Fibroblast of lung (primary cell): ENCODE results near the gene SDHA. TPM values are rescaled to one million over a fixed set of nuclear protein-coding genes. Genes with fewer than 3 reads are reported as not detected.

ENCODE experiments used
- DNase-seq, 2 donors: peaks; one replicate each; pipeline versions ENCODE4 v3.0.0 to v3.0.0-alpha.2; 2010; ENCODE audit warnings: low read depth in 2 of 2
- H2AFZ ChIP-seq: 2 replicates; pipeline ENCODE4 v1.5.1; 2012; ENCODE audit warnings: low read length, control low read depth, inconsistent platforms
- H3K27ac ChIP-seq: 2 replicates; pipeline ENCODE4 v1.5.1; 2011; ENCODE audit warnings: low read length, control low read depth; ENCODE audit not compliant: insufficient read depth
- H3K27me3 ChIP-seq: 2 replicates; pipeline ENCODE4 v1.5.1; 2011; ENCODE audit warnings: mild to moderate bottlenecking, low read length; ENCODE audit not compliant: control insufficient read depth, insufficient read depth
- H3K36me3 ChIP-seq: 2 replicates; pipeline ENCODE4 v1.5.1; 2011; ENCODE audit warnings: low read length; ENCODE audit not compliant: control insufficient read depth, insufficient read depth
- H3K4me1 ChIP-seq: 2 replicates; pipeline ENCODE4 v1.5.1; 2011; ENCODE audit warnings: low read length; ENCODE audit not compliant: control insufficient read depth, insufficient read depth; ENCODE audit errors: extremely low read depth
- H3K4me2 ChIP-seq: 2 replicates; pipeline ENCODE4 v1.5.1; 2011; ENCODE audit warnings: low read length, control low read depth; ENCODE audit not compliant: insufficient read depth; ENCODE audit errors: extremely low read depth
- H3K4me3 ChIP-seq, 4 experiments: fragments of 200-600 bp in 1 of 4; sonication (generic) in 1 of 4; replicated peaks in 1 of 4; 2 replicates each; pipeline ENCODE4 v1.5.1; 2011 to 2016; ENCODE audit warnings: low read length in 4 of 4, low read depth in 3 of 4, mild to moderate bottlenecking in 3 of 4, control low read depth in 2 of 4, inconsistent platforms in 1 of 4, mixed read lengths in 1 of 4; ENCODE audit not compliant: insufficient read depth in 1 of 4; ENCODE audit errors: control extremely low read depth in 1 of 4
- H3K79me2 ChIP-seq: 2 replicates; pipeline ENCODE4 v1.5.1; 2012; ENCODE audit warnings: mild to moderate bottlenecking, low read length, inconsistent platforms; ENCODE audit not compliant: control insufficient read depth, insufficient read depth
- H3K9ac ChIP-seq: 2 replicates; pipeline ENCODE4 v1.5.1; 2011; ENCODE audit warnings: mild to moderate bottlenecking, low read length, control low read depth; ENCODE audit not compliant: insufficient read depth
- H3K9me3 ChIP-seq: 2 replicates; pipeline ENCODE4 v1.5.1; 2012; ENCODE audit warnings: low read depth, low read length; ENCODE audit not compliant: control insufficient read depth, insufficient read depth
- H4K20me1 ChIP-seq: 2 replicates; pipeline ENCODE4 v1.5.1; 2011; ENCODE audit warnings: low read length; ENCODE audit not compliant: control insufficient read depth, insufficient read depth; ENCODE audit errors: extremely low read depth
- EZH2 ChIP-seq: IDR thresholded peaks from 2 replicates; pipeline ENCODE4 v1.5.1; 2012; ENCODE audit warnings: low read length, control low read depth, mild to moderate bottlenecking; ENCODE audit errors: missing control alignments
- polyA plus RNA-seq, 2 donors: library from polyadenylated mRNA; depleted of rRNA in 1 of 2; stranded (reverse) in 1 of 2; unstranded in 1 of 2; fragments of >200 nt; gene quantifications; 2 replicates each; pipeline ENCODE4 v1.2.1, GENCODE V29; 2011 to 2012; ENCODE audit warnings: missing spikeins in 1 of 2
- total RNA-seq: library from RNA; depleted of rRNA; stranded (reverse); fragments of >200 nt; gene quantifications from 2 replicates; pipeline ENCODE4 v1.2.1, GENCODE V29; 2014
- TF ChIP-seq, protein P1 (sequence below), 2 donors: IDR thresholded peaks in 1 of 2; conservative IDR thresholded peaks in 1 of 2; 1 replicate in 1 of 2; 2 replicates in 1 of 2; pipeline ENCODE4 v1.5.1; 2011 to 2012; ENCODE audit warnings: low read length in 2 of 2, control low read depth in 1 of 2, inconsistent platforms in 1 of 2, low read depth in 1 of 2, mild to moderate bottlenecking in 1 of 2

Gene SDHA
- total and polyA plus RNA-seq, 2 donors (not counting 1 experiment from before 2014, with no cell fraction given): 89.6 to 150 TPM

DNA sequence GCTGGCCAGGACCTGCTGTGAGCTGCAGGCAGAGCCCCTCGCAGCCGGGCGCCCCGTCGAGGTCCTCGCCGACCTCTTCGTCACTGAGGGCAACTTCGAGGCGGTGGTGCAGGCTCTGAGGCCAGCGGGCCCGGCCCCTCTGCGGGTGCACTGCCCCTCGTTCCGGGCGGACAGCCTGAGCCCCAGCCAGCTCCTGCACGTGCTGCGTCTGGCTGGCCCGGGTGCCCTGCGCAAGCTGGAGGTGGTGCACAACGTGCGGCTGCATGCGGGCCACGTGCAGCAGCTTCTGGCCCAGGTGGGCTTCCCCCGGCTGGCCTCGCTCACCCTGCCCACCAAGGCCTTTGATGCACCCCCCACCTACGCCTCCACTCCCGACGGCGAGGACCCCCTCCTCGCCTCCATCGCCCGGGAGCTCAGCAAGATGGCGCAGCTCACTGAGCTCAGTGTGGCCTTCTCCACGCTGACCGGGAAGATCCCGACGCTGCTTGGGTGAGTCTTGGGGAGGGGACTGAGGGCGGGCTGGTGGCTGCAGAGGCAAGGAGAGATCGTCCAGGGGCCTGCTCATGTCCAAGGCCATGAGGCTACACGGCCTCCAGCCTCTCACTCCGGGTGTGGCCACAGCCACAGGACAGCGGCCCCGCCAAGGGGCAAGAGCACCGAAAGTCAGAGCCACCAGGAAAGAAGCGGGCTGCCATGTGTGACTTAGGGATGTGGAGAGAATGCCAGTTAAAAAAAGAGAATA is 26.0 kb upstream of the SDHA start:
- H3K79me2 ChIP-seq: no peaks in the 10 kb centered on the region
- no peak for TF ChIP-seq EZH2
- TF ChIP-seq, protein P1, sequence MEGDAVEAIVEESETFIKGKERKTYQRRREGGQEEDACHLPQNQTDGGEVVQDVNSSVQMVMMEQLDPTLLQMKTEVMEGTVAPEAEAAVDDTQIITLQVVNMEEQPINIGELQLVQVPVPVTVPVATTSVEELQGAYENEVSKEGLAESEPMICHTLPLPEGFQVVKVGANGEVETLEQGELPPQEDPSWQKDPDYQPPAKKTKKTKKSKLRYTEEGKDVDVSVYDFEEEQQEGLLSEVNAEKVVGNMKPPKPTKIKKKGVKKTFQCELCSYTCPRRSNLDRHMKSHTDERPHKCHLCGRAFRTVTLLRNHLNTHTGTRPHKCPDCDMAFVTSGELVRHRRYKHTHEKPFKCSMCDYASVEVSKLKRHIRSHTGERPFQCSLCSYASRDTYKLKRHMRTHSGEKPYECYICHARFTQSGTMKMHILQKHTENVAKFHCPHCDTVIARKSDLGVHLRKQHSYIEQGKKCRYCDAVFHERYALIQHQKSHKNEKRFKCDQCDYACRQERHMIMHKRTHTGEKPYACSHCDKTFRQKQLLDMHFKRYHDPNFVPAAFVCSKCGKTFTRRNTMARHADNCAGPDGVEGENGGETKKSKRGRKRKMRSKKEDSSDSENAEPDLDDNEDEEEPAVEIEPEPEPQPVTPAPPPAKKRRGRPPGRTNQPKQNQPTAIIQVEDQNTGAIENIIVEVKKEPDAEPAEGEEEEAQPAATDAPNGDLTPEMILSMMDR (conservative IDR thresholded peaks at IDR 0.05 in 1 of 2, IDR thresholded peaks at IDR 0.05 in 1 of 2; ENCODE audit: low read depth in 1 of 2, low read length in 2 of 2): no peak
- H3K9me3 ChIP-seq: no peaks in the 10 kb centered on the region
- H3K27ac ChIP-seq: no peak overlapping the region
- no peak for DNase-seq
- H4K20me1 ChIP-seq: no peaks in the 10 kb centered on the region
- no peak overlapping the region for H3K4me3 ChIP-seq
- H3K4me2 ChIP-seq: no peak overlapping the region
- H2AFZ ChIP-seq: no peak overlapping the region
- no peak overlapping the region for H3K9ac ChIP-seq
- peaks cover 4% of the 10 kb centered on the region for H3K27me3 ChIP-seq
- peaks cover 3% of the 10 kb centered on the region for H3K4me1 ChIP-seq
- H3K36me3 ChIP-seq: no peaks in the 10 kb centered on the region

DNA sequence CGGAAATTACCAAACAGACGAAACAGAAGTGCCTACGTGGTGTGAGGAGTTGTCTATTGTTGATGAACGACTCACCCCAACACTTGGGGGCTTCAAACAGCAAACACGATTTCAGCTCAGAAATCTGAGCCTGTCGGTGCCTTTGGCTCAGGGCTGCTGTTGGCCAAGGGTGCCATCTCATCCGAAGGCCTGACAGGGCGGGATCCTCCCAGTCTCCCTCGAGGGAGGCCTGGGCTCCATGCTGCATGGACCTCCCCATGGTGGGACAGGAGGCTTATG is 25.5 kb upstream of the SDHA start:
- TF ChIP-seq, protein P1 (conservative IDR thresholded peaks at IDR 0.05 in 1 of 2, IDR thresholded peaks at IDR 0.05 in 1 of 2; ENCODE audit: low read depth in 1 of 2, low read length in 2 of 2): no peak
- TF ChIP-seq EZH2: no peak
- no peak for DNase-seq

DNA sequence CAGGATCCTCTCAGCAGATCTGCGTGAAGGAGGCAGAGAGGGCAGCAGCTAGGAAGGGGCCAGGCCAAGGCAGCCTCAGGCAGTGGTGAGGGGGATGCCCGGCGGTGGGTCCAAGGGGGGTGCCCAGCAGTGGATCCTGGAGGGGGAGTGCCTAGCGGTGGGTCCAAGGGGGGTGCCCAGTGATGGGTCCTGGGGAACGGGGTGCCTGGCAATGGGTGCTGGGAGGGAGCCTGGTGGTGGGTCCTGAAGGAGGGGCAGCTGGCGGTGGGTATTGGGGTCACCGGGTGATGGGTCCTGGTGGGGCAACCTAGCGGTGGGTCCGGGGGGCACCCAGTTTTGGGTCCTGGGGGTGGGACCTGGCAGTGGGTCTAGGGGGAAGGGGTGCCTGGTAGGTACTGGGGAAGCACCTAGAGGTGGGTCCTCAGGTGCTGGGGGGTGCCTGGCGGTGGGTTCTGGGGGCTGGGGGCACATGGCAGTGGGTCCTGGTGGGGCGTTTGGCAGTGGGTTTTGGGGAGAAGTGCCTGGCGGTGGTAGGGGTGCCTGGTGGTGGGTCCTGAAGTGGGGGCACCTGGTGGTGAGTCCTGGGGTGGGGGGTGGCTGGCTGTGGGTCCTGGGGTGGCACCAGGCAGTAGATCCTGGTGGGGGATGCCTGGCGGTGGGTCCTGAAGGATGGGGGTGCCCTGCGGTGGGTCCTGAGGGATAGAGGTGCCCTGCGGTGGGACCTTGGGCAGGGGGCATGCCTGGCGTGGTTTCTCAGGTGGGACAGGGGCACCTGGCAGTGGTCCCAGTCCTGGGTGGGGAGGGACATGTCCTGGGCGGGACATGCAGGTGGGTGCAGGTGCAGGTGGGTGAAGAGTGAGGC is 24.9 kb upstream of the SDHA start:
- Histone ChIP-seq H3K79me2 (no peaks in the 10 kb centered on the region), H3K36me3 (no peaks in the 10 kb centered on the region), H3K4me2 (no peak overlapping the region), H4K20me1 (no peaks in the 10 kb centered on the region), H3K9ac (no peak overlapping the region), H3K4me1 (peaks cover 3% of the 10 kb centered on the region), H3K4me3 (no peak overlapping the region), H2AFZ (no peak overlapping the region), H3K27ac (no peak overlapping the region), H3K9me3 (no peaks in the 10 kb centered on the region), H3K27me3 (peaks cover 4% of the 10 kb centered on the region)
- no peak for DNase-seq
- TF ChIP-seq, protein P1 (conservative IDR thresholded peaks at IDR 0.05 in 1 of 2, IDR thresholded peaks at IDR 0.05 in 1 of 2; ENCODE audit: low read depth in 1 of 2, low read length in 2 of 2): no peak

More for the DNA sequence above, 25.5 kb upstream of the SDHA start:
- Histone ChIP-seq H3K9me3 (no peaks in the 10 kb centered on the region), H3K4me2 (no peak overlapping the region), H3K4me3 (no peak overlapping the region), H3K9ac (no peak overlapping the region), H3K36me3 (no peaks in the 10 kb centered on the region), H3K79me2 (no peaks in the 10 kb centered on the region), H4K20me1 (no peaks in the 10 kb centered on the region), H3K27me3 (peaks cover 4% of the 10 kb centered on the region), H2AFZ (no peak overlapping the region), H3K4me1 (peaks cover 3% of the 10 kb centered on the region), H3K27ac (no peak overlapping the region)
